Stomach (tissue), 9 donors: Measurements from ENCODE around the gene LRRTM4. TPM values are rescaled to one million over a fixed set of nuclear protein-coding genes. Genes with fewer than 3 reads are reported as not detected.

Experiments
- DNase-seq, 2 donors: peaks; one replicate each; pipeline versions ENCODE4 v3.0.0 to v3.0.0-alpha.2; 2013 to 2019
- H3K27ac ChIP-seq, 5 donors: fragments of 200-600 bp in 4 of 5; sonication (generic) in 4 of 5; one replicate each; pipeline ENCODE4 v1.5.1; 2013 to 2019; ENCODE audit warnings: mild to moderate bottlenecking in 1 of 5, moderate library complexity in 1 of 5
- H3K27me3 ChIP-seq, 3 donors: fragments of 200-600 bp; sonication (generic); one replicate each; pipeline ENCODE4 v1.5.1; 2017 to 2019; ENCODE audit warnings: mixed run types in 1 of 3
- H3K36me3 ChIP-seq, 4 donors: fragments of 200-600 bp; sonication (generic); 1 replicate in 3 of 4; 2 replicates in 1 of 4; pipeline ENCODE4 v1.5.1; 2016 to 2019
- H3K4me1 ChIP-seq, 4 donors: fragments of 200-600 bp; sonication (generic); one replicate each; pipeline ENCODE4 v1.5.1; 2016 to 2019
- H3K4me3 ChIP-seq, 4 donors: fragments of 200-600 bp; sonication (generic) in 3 of 4; one replicate each; pipeline ENCODE4 v1.5.1; 2016 to 2019; ENCODE audit warnings: mild to moderate bottlenecking in 1 of 4
- H3K9me3 ChIP-seq, 4 donors: fragments of 200-600 bp; sonication (generic); one replicate each; pipeline ENCODE4 v1.5.1; 2016 to 2019
- CTCF ChIP-seq, 7 experiments: fragments of 450-650 bp in 4 of 7; fragments of 200-600 bp in 3 of 7; sonication (generic) in 3 of 7; IDR thresholded peaks; one replicate each; pipeline ENCODE4 v1.5.1; 2016 to 2019; ENCODE audit warnings: antibody characterized with exemption in 7 of 7, control low read depth in 2 of 7, mild to moderate bottlenecking in 1 of 7
- EP300 ChIP-seq: sonication (generic); formaldehyde crosslinking; IDR thresholded peaks from one replicate; pipeline ENCODE4 v1.6.1; 2017; ENCODE audit warnings: antibody characterized with exemption
- POLR2A ChIP-seq, 4 donors: fragments of 450-650 bp; IDR thresholded peaks; one replicate each; pipeline ENCODE4 v1.6.1; 2016; ENCODE audit warnings: antibody characterized with exemption in 4 of 4, control low read depth in 2 of 4, mild to moderate bottlenecking in 1 of 4, moderate library complexity in 1 of 4
- POLR2AphosphoS5 ChIP-seq, 3 donors: sonication (generic); formaldehyde crosslinking; IDR thresholded peaks; one replicate each; pipeline ENCODE4 v1.6.1; 2016; ENCODE audit warnings: antibody characterized with exemption in 3 of 3
- WGBS, 5 donors: extraction: QIAGEN DNeasy Blood & Tissue Kit in 3 of 5; methylation state at CpG; one replicate each; pipeline versions ENCODE4 v1.1.5 to v1.1.7; 2013 to 2018; 5-methylcytosine and 5-hydroxymethylcytosine counted together
- intact Hi-C: fragments of 100-400 bp; cut with DNase I; formaldehyde crosslinking; loops from one replicate; pipeline ENCODE4 v1.15.1; 2023; ENCODE audit warnings: low total_unique reads
- polyA plus RNA-seq, 3 donors: library from polyadenylated mRNA; stranded (reverse); fragments of 200-250 nt; gene quantifications; one replicate each; pipeline ENCODE4 v1.2.3, GENCODE V29; 2013
- total RNA-seq, 5 donors: library from RNA; depleted of rRNA; stranded (reverse); fragments of >200 nt; gene quantifications; one replicate each; pipeline versions ENCODE4 v1.1.0 to v1.2.3, GENCODE V29; 2014 to 2016
- donor health status: healthy with polysubstance abuse.
- donor health status: Bipolar disorder and iron deficiency.
- donor health status: healthy.

The LRRTM4 gene
- total and polyA plus RNA-seq, 8 donors = 0.13 to 2.2 (median 0.19) TPM; not detected in 5

GRCh38 chr2:77284353-77284752, 237.8 kb downstream of the LRRTM4 start:
- Histone ChIP-seq H3K4me1 (no peaks in the 10 kb centered on the region), H3K27ac (no peak overlapping the region), H3K27me3 (no peaks in the 10 kb centered on the region), H3K36me3 (no peaks in the 10 kb centered on the region), H3K9me3 (no peaks in the 10 kb centered on the region), H3K4me3 (no peak overlapping the region)
- intact Hi-C loops = no loop called here
- no peak for DNase-seq
- 46 to 67% (median 54%) methylated on average over 1 of the region's 1 CpG for WGBS, 5 donors
- no peak for TF ChIP-seq EP300
- TF ChIP-seq CTCF (IDR thresholded peaks at IDR 0.05) = no peak
- no peak for TF ChIP-seq POLR2AphosphoS5 (IDR thresholded peaks at IDR 0.05)
- no peak for TF ChIP-seq POLR2A (IDR thresholded peaks at IDR 0.05)

- Histone ChIP-seq H3K27me3 (no peaks in the 10 kb centered on the region), H3K36me3 (no peaks in the 10 kb centered on the region), H3K4me3 (no peak overlapping the region), H3K9me3 (peaks cover 0 to 5% (median 0%) of the 10 kb centered on the region in 4 donors), H3K27ac (no peak overlapping the region), H3K4me1 (no peaks in the 10 kb centered on the region)
- DNase-seq = no peak
- WGBS, 5 donors = 86 to 100% (median 94%) methylated on average over 5 of the region's 5 CpGs
- intact Hi-C loops = no loop called here
- TF ChIP-seq CTCF (IDR thresholded peaks at IDR 0.05) (no peak), EP300 (no peak), POLR2AphosphoS5 (IDR thresholded peaks at IDR 0.05) (no peak), POLR2A (IDR thresholded peaks at IDR 0.05) (no peak)
Observed at GRCh38 chr2:77271262-77271661, 250.9 kb downstream of the LRRTM4 start.

GRCh38 chr2:77270433-77270832, 251.7 kb downstream of the LRRTM4 start:
- no peaks in the 10 kb centered on the region for H3K36me3 ChIP-seq
- TF ChIP-seq CTCF (IDR thresholded peaks at IDR 0.05) (no peak), EP300 (no peak), POLR2A (IDR thresholded peaks at IDR 0.05) (no peak), POLR2AphosphoS5 (IDR thresholded peaks at IDR 0.05) (no peak)
- H3K27ac ChIP-seq = no peak overlapping the region
- DNase-seq = no peak
- 69 to 73% (median 72%) methylated on average over 3 of the region's 3 CpGs for WGBS, 5 donors
- peaks cover 0 to 5% (median 0%) of the 10 kb centered on the region in 4 donors for H3K9me3 ChIP-seq
- no peaks in the 10 kb centered on the region for H3K4me1 ChIP-seq
- no peaks in the 10 kb centered on the region for H3K27me3 ChIP-seq
- intact Hi-C loops = no loop called here
- no peak overlapping the region for H3K4me3 ChIP-seq

DNA sequence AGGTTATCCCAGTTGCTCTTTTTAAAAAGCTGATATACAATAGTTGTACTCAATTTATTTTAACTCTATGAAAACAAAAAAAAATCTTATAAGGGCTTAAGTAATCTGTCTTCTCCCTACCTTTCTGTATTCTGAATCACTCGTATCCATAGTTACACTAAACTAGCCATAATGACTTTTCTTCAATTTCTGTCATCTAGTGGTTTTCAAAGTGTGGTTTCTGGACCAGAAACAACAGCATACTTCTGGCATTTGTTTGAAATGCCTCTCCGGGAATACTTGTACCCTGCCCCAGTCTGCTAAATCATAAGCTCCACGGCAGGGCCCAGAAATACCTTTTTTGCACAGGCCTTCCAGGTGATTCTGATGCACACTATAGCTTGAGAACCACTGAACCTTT, 253.6 kb downstream of the LRRTM4 start:
- Histone ChIP-seq H3K27ac (no peak overlapping the region), H3K27me3 (no peaks in the 10 kb centered on the region), H3K9me3 (peaks cover 0 to 5% (median 0%) of the 10 kb centered on the region in 4 donors), H3K4me3 (no peak overlapping the region), H3K36me3 (no peaks in the 10 kb centered on the region), H3K4me1 (no peaks in the 10 kb centered on the region)
- 78 to 89% (median 85%) methylated on average over 3 of the region's 3 CpGs for WGBS, 5 donors
- no peak for DNase-seq
- intact Hi-C loops = no loop called here
- TF ChIP-seq POLR2AphosphoS5 (IDR thresholded peaks at IDR 0.05) = no peak
- no peak for TF ChIP-seq CTCF (IDR thresholded peaks at IDR 0.05)
- TF ChIP-seq EP300 = no peak
- no peak for TF ChIP-seq POLR2A (IDR thresholded peaks at IDR 0.05)
